ENCODE results near the gene DTX1.

- TF ChIP-seq CTCF (IDR thresholded peaks at IDR 0.05) = no peak
- no peak for TF ChIP-seq POLR2A (IDR thresholded peaks at IDR 0.05)
These were observed 81.6 kb downstream of the DTX1 start for GRCh38 chr12:113137861-113138783.
